Measurements from ENCODE around the gene GPS1.

The GPS1 gene

DNA sequence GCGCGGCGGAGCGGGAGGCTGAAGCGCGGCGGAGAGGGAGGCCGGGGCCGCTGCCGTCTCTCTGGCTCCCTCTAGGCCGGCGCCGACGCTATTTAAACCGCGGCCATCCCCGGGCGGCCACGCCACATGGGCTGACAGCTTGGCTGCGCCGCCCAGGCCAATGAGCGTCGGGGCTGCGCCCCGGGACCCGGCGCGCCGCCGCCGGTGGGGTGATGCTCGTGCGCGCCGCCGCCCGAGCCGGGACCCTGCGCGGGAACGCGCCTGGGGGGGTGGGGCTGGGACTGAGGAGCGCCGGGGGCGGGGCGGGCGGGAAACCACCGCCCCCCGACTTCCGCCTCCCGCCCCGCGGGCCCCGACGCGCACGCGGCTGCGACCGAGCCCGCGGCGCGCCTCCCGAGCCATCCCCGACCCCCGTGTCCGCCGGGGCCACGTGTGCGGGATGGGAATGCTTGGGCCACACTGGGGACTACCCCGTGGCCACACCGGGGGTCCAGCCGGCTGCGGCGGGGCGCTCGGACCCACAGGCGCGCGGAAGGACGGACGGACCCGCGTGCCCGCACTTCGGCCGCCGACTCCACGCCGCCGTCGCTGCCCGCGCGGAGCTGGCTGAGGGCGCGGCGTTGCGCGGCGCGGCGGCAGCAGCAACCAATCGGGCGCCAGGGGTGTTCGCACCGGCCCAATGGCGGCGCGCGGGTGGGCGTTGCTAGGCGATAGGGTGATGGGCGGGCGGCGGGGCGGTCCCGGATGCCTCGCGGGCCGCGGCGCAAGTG is 46.7 kb downstream of the GPS1 start, which contains the start of gene FASN:
TSS of gene FASN (minus strand) at position 68 of the 770 bp plus-strand sequence. CDS start 1,791 bp downstream, outside the sequence.
- ATAC-seq (ENCODE audit: insufficient read depth, low read depth) = peak; percentile 81
- TF ChIP-seq, protein P1, sequence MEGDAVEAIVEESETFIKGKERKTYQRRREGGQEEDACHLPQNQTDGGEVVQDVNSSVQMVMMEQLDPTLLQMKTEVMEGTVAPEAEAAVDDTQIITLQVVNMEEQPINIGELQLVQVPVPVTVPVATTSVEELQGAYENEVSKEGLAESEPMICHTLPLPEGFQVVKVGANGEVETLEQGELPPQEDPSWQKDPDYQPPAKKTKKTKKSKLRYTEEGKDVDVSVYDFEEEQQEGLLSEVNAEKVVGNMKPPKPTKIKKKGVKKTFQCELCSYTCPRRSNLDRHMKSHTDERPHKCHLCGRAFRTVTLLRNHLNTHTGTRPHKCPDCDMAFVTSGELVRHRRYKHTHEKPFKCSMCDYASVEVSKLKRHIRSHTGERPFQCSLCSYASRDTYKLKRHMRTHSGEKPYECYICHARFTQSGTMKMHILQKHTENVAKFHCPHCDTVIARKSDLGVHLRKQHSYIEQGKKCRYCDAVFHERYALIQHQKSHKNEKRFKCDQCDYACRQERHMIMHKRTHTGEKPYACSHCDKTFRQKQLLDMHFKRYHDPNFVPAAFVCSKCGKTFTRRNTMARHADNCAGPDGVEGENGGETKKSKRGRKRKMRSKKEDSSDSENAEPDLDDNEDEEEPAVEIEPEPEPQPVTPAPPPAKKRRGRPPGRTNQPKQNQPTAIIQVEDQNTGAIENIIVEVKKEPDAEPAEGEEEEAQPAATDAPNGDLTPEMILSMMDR (IDR thresholded peaks at IDR 0.05; ENCODE audit: borderline replicate concordance, extremely low read depth, low read length, poor library complexity, severe bottlenecking) = peak; percentile 53
- TF ChIP-seq EZH2 (IDR thresholded peaks at IDR 0.05; ENCODE audit: borderline replicate concordance, low read depth, low read length, severe bottlenecking) = no peak
- Histone ChIP-seq H3K9me3 (ENCODE audit: insufficient read depth, low read length, severe bottlenecking) (no peaks in the 10 kb centered on the region), H3K9ac (ENCODE audit: low read depth, low read length) (peak within 1 kb of the TSS; percentile 95), H3K27ac (ENCODE audit: low read length) (peak within 1 kb of the TSS; percentile 98), H4K20me1 (ENCODE audit: insufficient read depth, low read length) (peaks cover 38% of the 10 kb centered on the region), H3K4me3 (ENCODE audit: low read depth in 1 of 2, low read length in 2 of 2) (peak within 1 kb of the TSS; percentile 62 to 73), H3K79me2 (ENCODE audit: insufficient read depth, low read length) (peaks cover 59% of the 10 kb centered on the region), H3K36me3 (ENCODE audit: insufficient read depth, low read length) (peaks cover 39% of the 10 kb centered on the region), H2AFZ (ENCODE audit: low read depth, low read length) (peak within 1 kb of the TSS; percentile 88), H3K4me2 (ENCODE audit: insufficient read depth, low read length) (peak within 1 kb of the TSS; percentile 88), H3K4me1 (ENCODE audit: insufficient read depth, low read length) (peaks cover 52% of the 10 kb centered on the region), H3K27me3 (ENCODE audit: insufficient read depth, low read length, poor library complexity) (no peaks in the 10 kb centered on the region)
- DNase-seq = peak; percentile 94

DNA sequence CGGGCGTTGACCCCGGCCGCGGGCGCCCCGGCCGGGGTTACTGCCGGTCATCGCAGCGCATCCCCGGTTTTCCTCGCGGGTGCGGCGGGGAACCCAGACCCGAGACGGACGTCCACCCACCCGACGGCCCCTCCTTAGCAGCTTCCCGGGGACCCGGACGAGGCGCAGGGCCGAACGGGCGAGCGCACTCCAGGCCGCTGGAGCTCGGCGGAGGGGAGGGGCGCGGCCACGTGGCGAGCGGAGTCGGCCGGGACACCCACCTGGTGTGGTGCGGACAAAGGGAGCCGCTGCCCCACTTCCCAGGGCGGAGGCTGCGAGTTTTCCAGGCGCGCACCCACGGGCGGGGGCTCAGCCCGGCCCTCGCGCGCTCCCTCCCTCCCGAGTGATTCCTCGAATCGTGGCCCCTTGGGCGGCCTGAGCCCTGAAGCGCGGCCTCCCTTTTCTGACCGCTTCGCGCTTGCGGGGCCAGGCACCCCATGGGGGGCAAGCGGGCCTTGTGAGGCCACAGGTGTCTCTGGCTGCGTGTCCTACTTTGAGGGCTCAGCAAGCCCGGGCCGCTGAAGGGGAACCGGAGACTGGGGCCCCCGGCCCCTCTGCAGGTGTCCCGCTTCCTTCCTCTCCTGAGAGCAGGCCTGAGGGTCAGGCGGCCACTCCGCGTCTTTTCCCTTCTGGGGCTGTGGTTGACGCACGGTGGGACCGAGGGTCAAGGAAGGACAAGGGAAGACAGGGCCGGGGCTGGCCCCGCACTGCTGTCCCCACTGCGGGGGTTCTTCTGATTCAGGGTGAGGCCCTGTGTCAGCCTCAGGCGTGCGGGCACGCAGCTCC is 47.5 kb downstream of the GPS1 start:
- TF ChIP-seq, protein P1 (IDR thresholded peaks at IDR 0.05; ENCODE audit: borderline replicate concordance, extremely low read depth, low read length, poor library complexity, severe bottlenecking) = no peak
- TF ChIP-seq EZH2 (IDR thresholded peaks at IDR 0.05; ENCODE audit: borderline replicate concordance, low read depth, low read length, severe bottlenecking) = no peak
- DNase-seq (peak; percentile 42), ATAC-seq (ENCODE audit: insufficient read depth, low read depth) (peak; percentile 15)
- Histone ChIP-seq H3K9me3 (ENCODE audit: insufficient read depth, low read length, severe bottlenecking) (no peaks in the 10 kb centered on the region), H3K4me3 (ENCODE audit: low read depth in 1 of 2, low read length in 2 of 2) (peak overlapping the region; percentile 62 to 72; a peak in 3 of 4 replicates), H3K27ac (ENCODE audit: low read length) (peak overlapping the region; percentile 98), H3K79me2 (ENCODE audit: insufficient read depth, low read length) (peaks cover 52% of the 10 kb centered on the region), H3K4me2 (ENCODE audit: insufficient read depth, low read length) (peak overlapping the region; percentile 88), H3K27me3 (ENCODE audit: insufficient read depth, low read length, poor library complexity) (no peaks in the 10 kb centered on the region), H3K4me1 (ENCODE audit: insufficient read depth, low read length) (peaks cover 48% of the 10 kb centered on the region), H4K20me1 (ENCODE audit: insufficient read depth, low read length) (peaks cover 31% of the 10 kb centered on the region), H3K9ac (ENCODE audit: low read depth, low read length) (peak overlapping the region; percentile 95), H2AFZ (ENCODE audit: low read depth, low read length) (peak overlapping the region; percentile 69), H3K36me3 (ENCODE audit: insufficient read depth, low read length) (peaks cover 32% of the 10 kb centered on the region)

DNA sequence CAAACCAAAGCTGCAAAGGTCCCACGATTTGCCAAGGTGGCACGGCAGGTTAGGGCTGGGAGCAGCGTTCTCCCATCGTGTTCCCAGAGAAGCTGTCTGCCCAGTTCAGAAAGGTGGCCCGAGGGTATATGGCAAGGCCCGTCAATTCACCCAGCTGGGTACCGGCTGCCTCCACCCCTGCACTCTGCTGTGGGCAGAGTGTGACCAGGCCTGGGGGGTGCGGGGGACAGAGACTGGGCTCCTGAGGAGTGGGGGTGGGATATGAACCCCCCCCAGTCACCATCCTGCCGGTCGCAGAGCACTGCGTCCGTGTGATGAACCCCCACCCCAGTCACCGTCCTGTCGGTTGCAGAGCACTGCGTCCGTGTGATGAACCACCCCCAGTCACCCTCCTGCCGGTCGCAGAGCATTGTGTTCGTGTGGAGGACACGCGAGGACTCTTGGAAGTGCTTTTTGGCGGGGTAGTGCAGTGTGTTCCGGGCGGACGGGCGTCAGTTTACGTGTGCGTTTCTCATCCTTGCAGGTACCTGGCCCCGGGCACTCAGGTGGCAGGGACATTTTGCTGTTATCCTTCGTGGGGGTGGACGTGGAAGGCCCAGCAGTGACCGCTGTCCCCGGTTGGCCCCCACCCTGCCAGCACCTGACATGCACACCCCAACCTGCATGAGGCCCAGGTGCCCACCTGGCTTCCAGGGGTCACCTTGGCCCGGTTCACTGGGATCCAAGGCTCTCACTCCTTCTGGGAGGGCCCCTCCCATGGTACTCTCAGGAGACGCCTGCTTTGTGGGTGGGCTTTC is 49.0 kb downstream of the GPS1 start:
- DNase-seq (no peak), ATAC-seq (ENCODE audit: insufficient read depth, low read depth) (no peak)
- Histone ChIP-seq H4K20me1 (ENCODE audit: insufficient read depth, low read length) (peaks cover 20% of the 10 kb centered on the region), H3K4me3 (ENCODE audit: low read depth in 1 of 2, low read length in 2 of 2) (no peak overlapping the region), H3K9ac (ENCODE audit: low read depth, low read length) (peak overlapping the region; percentile 95), H3K27me3 (ENCODE audit: insufficient read depth, low read length, poor library complexity) (no peaks in the 10 kb centered on the region), H3K4me2 (ENCODE audit: insufficient read depth, low read length) (peak overlapping the region; percentile 88), H3K4me1 (ENCODE audit: insufficient read depth, low read length) (peaks cover 47% of the 10 kb centered on the region), H3K27ac (ENCODE audit: low read length) (no peak overlapping the region), H3K9me3 (ENCODE audit: insufficient read depth, low read length, severe bottlenecking) (no peaks in the 10 kb centered on the region), H2AFZ (ENCODE audit: low read depth, low read length) (no peak overlapping the region), H3K79me2 (ENCODE audit: insufficient read depth, low read length) (peaks cover 44% of the 10 kb centered on the region), H3K36me3 (ENCODE audit: insufficient read depth, low read length) (peaks cover 19% of the 10 kb centered on the region)
- no peak for TF ChIP-seq EZH2 (IDR thresholded peaks at IDR 0.05; ENCODE audit: borderline replicate concordance, low read depth, low read length, severe bottlenecking)
- TF ChIP-seq, protein P1 (IDR thresholded peaks at IDR 0.05; ENCODE audit: borderline replicate concordance, extremely low read depth, low read length, poor library complexity, severe bottlenecking) = no peak
